Kidney (tissue), 14 donors: ENCODE data around the gene SLC47A1. TPM values are rescaled to one million over a fixed set of nuclear protein-coding genes. Genes with fewer than 3 reads are reported as not detected.

ENCODE experiments used
- DNase-seq, 5 donors: peaks; one replicate each; pipeline ENCODE4 v3.0.0-alpha.2; 2013 to 2020
- FAIRE-seq: peaks from 2 replicates; lab custom pipeline; 2012; peaks lifted over from hg19 to GRCh38; lab: Jason Lieb, UNC
- H3K27ac ChIP-seq, 2 donors: one replicate each; pipeline ENCODE4 v1.7.0; 2013; ENCODE audit warnings: low read depth in 2 of 2, low read length in 2 of 2, inconsistent platforms in 1 of 2
- H3K27me3 ChIP-seq: one replicate; pipeline ENCODE4 v1.7.1; 2013; ENCODE audit warnings: low read length, inconsistent platforms; ENCODE audit not compliant: control insufficient read depth, insufficient read depth
- H3K36me3 ChIP-seq, 3 donors: one replicate each; pipeline versions ENCODE4 v1.7.0 to v1.7.1; 2013; ENCODE audit warnings: low read length in 3 of 3, control low read depth in 1 of 3, inconsistent platforms in 1 of 3; ENCODE audit not compliant: insufficient read depth in 3 of 3, control insufficient read depth in 2 of 3
- H3K4me1 ChIP-seq, 3 donors: one replicate each; pipeline versions ENCODE4 v1.7.0 to v1.7.1; 2013; ENCODE audit warnings: low read length in 3 of 3, inconsistent platforms in 1 of 3, low read depth in 1 of 3; ENCODE audit not compliant: control insufficient read depth in 2 of 3, insufficient read depth in 2 of 3
- H3K4me3 ChIP-seq, 3 donors: one replicate each; pipeline versions ENCODE4 v1.7.0 to v1.8.1; 2013; ENCODE audit warnings: low read length in 3 of 3, control low read depth in 1 of 3, inconsistent platforms in 1 of 3
- H3K9ac ChIP-seq, 3 donors: one replicate each; pipeline versions ENCODE4 v1.7.0 to v1.7.1; 2013; ENCODE audit warnings: low read length in 3 of 3, control low read depth in 1 of 3, inconsistent platforms in 1 of 3
- H3K9me3 ChIP-seq, 3 donors: one replicate each; pipeline versions ENCODE4 v1.7.0 to v1.7.1; 2013; ENCODE audit warnings: low read length in 3 of 3, control low read depth in 1 of 3, inconsistent platforms in 1 of 3; ENCODE audit not compliant: control insufficient read depth in 2 of 3, insufficient read depth in 1 of 3
- CTCF ChIP-seq: IDR thresholded peaks from 3 replicates; pipeline ENCODE4 v1.5.1; 2012; ENCODE audit warnings: mild to moderate bottlenecking, moderate library complexity, borderline replicate concordance; ENCODE audit not compliant: insufficient read depth; ENCODE audit errors: extremely low read depth
- intact Hi-C: fragments of 100-400 bp; cut with DNase I; formaldehyde crosslinking; loops from one replicate; pipeline ENCODE4 v1.11.1; 2022
- polyA plus RNA-seq: library from polyadenylated mRNA; stranded (reverse); fragments of 350-450 nt; fragmentation: Illumina TruSeq; extraction: RNeasy Lipid Tissue Mini Kit (QIAGEN cat#74804); gene quantifications from one replicate; pipeline ENCODE4 v1.2.3, GENCODE V29; 2014; ENCODE audit warnings: low read depth, low replicate concordance; ENCODE audit not compliant: insufficient read depth
- total RNA-seq: library from RNA; stranded (reverse); fragmentation: NEBNext Ultra II Directional; extraction: Animal tissue kit (Norgen Biotek cat#: 25700); gene quantifications from one replicate; pipeline ENCODE4 v1.2.1, GENCODE V29; 2021
- donor health status: control.
- donor health status: control.
- donor health status: control.
- donor health status: control.
- donor health status: control.
- donor health status: DM: yes; HTN: yes; CAD: no.
- donor health status: Normal renal cell carcinoma (clear cell type).

SLC47A1 gene
- total and polyA plus RNA-seq, 2 donors from 2014 or later: 26.0 to 94.8 TPM

- Histone ChIP-seq H3K27me3 (no peaks in the 10 kb centered on the region), H3K36me3 (no peaks in the 10 kb centered on the region), H3K27ac (peak overlapping the region; percentile 68 to 86), H3K9ac (peak overlapping the region in 2 of 3 donors; percentile 26 to 68), H3K9me3 (no peaks in the 10 kb centered on the region), H3K4me1 (peaks cover 0 to 25% (median 6%) of the 10 kb centered on the region in 3 donors), H3K4me3 (peak overlapping the region in 2 of 3 donors; percentile 23 to 39)
- DNase-seq: peak in 4 of 5 donors; percentile 58 to 77 (median 65)
- FAIRE-seq: no peak
- intact Hi-C loops: no loop called here
- TF ChIP-seq CTCF: no peak
Observed at GRCh38 chr17:19537111-19537510, 3.5 kb downstream of the SLC47A1 start.

DNA sequence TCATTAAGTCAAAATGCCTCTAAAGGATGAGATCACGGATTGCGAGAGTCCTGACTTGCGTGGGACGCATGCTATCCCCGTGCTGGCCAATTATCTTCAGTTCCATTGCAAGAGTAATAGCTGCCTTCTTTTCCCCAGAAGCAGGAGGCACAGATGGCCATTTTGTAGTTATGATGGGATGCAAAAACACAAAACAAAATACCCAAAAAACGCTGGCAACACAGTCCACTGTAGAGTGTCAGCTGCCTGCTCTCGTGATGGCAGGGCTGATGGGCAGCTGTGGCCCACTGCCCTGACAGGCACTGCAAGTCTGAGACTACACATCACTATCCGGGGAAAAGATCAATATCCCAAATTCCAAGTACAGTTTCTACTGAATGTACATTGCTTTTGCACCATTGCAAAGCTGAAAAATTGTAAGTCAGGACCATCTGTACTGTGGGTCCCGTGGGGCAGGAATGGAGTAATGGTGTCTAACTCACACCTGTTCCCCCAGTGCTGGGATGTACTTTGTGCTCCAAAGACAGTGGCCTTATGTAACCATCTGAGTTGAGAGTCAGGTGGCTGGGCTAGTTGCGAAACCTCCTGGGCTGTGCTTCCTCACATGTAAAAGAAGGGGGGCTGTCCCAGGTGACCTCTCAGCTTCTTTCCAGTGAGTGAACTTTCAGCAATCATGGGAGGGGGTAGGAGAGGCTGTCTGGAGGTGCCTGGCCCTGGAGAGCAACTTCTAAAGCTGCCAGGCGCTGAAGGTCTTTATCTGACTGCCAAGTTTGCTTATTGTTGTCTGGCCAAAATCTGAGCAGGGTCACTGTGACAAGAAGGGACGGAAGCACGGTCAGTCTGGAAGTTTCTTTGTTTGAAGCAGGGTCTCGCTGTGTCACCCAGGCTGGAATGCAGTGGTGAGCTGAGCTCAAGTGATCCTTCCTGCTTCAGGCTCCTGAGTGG is 4.7 kb downstream of the SLC47A1 start:
- Histone ChIP-seq H3K36me3 (no peaks in the 10 kb centered on the region), H3K27me3 (no peaks in the 10 kb centered on the region), H3K27ac (peak overlapping the region; percentile 71 to 95), H3K9me3 (no peaks in the 10 kb centered on the region), H3K4me3 (peak overlapping the region in 1 of 3 donors; percentile 23), H3K4me1 (peaks cover 0 to 25% (median 6%) of the 10 kb centered on the region in 3 donors), H3K9ac (peak overlapping the region in 1 of 3 donors; percentile 62)
- FAIRE-seq (no peak), DNase-seq (peak in 2 of 5 donors; percentile 26 to 59)
- TF ChIP-seq CTCF: no peak
- intact Hi-C loops: no loop called here

DNA sequence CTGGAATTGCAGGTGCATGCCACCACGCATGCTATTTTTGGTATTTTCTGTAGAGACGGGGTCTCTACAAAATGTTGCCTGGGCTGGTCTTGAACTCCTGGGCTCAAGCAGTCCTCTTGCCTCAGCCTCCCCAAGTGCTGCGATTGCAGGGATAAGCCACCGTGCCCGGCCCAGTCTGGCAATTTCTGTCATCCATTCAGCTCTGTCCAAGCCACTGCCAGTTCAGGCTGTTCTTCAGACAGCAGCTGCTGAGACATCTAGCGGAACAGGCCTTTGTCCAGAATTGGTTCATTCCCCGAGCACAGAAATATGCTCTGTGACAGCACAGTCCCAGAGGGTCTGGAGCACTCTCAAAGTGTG is 5.4 kb downstream of the SLC47A1 start:
- no peak for DNase-seq
- no peaks in the 10 kb centered on the region for H3K36me3 ChIP-seq
- no peaks in the 10 kb centered on the region for H3K27me3 ChIP-seq
- H3K27ac ChIP-seq: peak overlapping the region; percentile 71 to 95
- no peak overlapping the region for H3K4me3 ChIP-seq
- no peak for TF ChIP-seq CTCF
- no peak for FAIRE-seq
- peak overlapping the region in 1 of 3 donors; percentile 62 for H3K9ac ChIP-seq
- no peaks in the 10 kb centered on the region for H3K9me3 ChIP-seq
- intact Hi-C loops: no loop called here
- H3K4me1 ChIP-seq: peaks cover 0 to 26% (median 6%) of the 10 kb centered on the region in 3 donors
